H1 (cell line): ENCODE data around the gene NUDT1. TPM values are rescaled to one million over a fixed set of nuclear protein-coding genes. Genes with fewer than 3 reads are reported as not detected.

Experiments
- microRNA-seq, 2 experiments: library from miRNA; unstranded; fragments of <30 nt; microRNA quantifications; one replicate each; pipeline versions ENCODE4 to v1.2.0, GENCODE V29; 2016 to 2020; ENCODE audit warnings: borderline microRNAs expressed in 2 of 2, borderline number of aligned reads in 2 of 2, borderline replicate concordance in 1 of 2
- polyA plus RNA-seq, 7 experiments: library from polyadenylated mRNA; depleted of rRNA in 3 of 7; stranded (reverse) in 5 of 7; unstranded in 2 of 7; fragments of >200 nt in 5 of 7; fragments of 200-250 nt in 2 of 7; gene quantifications; 1 replicate in 5 of 7; 2 replicates in 1 of 7; 4 replicates in 1 of 7; pipeline versions ENCODE4 v1.2.1 to v1.2.3, GENCODE V29; 2011 to 2013; ENCODE audit warnings: missing spikeins in 2 of 7, mixed read lengths in 2 of 7
- total RNA-seq: library from RNA; stranded (reverse); fragmentation: NEBNext Ultra II Directional; extraction: Animal tissue kit (Norgen Biotek cat#: 25700); gene quantifications from 2 replicates; pipeline ENCODE4 v1.2.1, GENCODE V29; 2021

The NUDT1 gene
- total and polyA plus RNA-seq, 2 of the 8 experiments (the other 6 are each of a cell fraction or from before 2014, with no cell fraction given): 76.1 to 89.5 TPM

Small RNA genes lying within 50 kb of the gene (microRNA-seq; reads per million reads assigned to microRNA genes)
- 0 to 0.41 reads per million in 2 experiments for gene MIR6836

Other genes starting within 250 kb of the NUDT1 start
- 38.8 and 40.4 TPM in 2 replicates for gene MAD1L1, start 9.3 kb upstream of the NUDT1 start, total RNA-seq
- 44.6 and 61.5 TPM in 2 replicates for gene MAD1L1, start 9.3 kb upstream of the NUDT1 start, polyA plus RNA-seq (2011; rRNA removed)
- gene MRM2, start within 50 bp of the NUDT1 start, total RNA-seq: 38.6 and 38.7 TPM in 2 replicates
- gene MRM2, start within 50 bp of the NUDT1 start, polyA plus RNA-seq (2011; rRNA removed): 17.2 and 19.0 TPM in 2 replicates
- 46.2 and 49.5 TPM in 2 replicates for gene SNX8, start 72.2 kb downstream of the NUDT1 start, total RNA-seq
- 69.2 and 70.8 TPM in 2 replicates for gene SNX8, start 72.2 kb downstream of the NUDT1 start, polyA plus RNA-seq (2011; rRNA removed)
- gene EIF3B, start 112.6 kb downstream of the NUDT1 start, total RNA-seq: 306 and 316 TPM in 2 replicates
- 167 and 211 TPM in 2 replicates for gene EIF3B, start 112.6 kb downstream of the NUDT1 start, polyA plus RNA-seq (2011; rRNA removed)
- 13.4 and 18.2 TPM in 2 replicates for gene CHST12, start 161.4 kb downstream of the NUDT1 start, total RNA-seq
- gene CHST12, start 161.4 kb downstream of the NUDT1 start, polyA plus RNA-seq (2011; rRNA removed): 24.1 and 28.0 TPM in 2 replicates
- not detected in 2 replicates for gene GRIFIN, start 234.2 kb downstream of the NUDT1 start, total RNA-seq
- not detected in 2 replicates for gene GRIFIN, start 234.2 kb downstream of the NUDT1 start, polyA plus RNA-seq (2011; rRNA removed)